Glomerular visceral epithelial cell (primary cell): ENCODE data around the gene ARGLU1.

Experiments used
- DNase-seq: peaks from one replicate; pipeline ENCODE4 v3.0.0-alpha.2; 2016; ENCODE audit errors: extremely low spot score

Gene ARGLU1

DNA sequence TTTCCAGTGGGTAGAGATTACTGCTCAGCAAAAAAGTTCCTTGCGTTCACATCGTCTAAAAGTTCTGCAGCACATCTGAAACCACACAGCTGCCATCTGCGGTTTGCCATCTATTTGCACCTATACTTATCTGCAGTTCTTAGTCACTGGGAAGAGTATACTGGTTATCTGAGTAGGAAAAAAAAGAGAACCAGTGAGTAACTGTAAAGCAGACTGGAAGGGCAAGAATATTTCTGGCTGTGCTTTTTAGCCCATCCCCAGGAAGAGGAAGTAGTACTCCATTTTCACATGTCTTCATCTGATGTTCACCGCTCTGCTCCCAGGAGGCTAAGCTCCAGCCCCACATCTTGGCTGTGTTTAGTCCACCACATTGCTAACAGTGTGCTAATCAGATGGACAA lies 68.0 kb downstream of the ARGLU1 start:
- DNase-seq, result no peak

DNA sequence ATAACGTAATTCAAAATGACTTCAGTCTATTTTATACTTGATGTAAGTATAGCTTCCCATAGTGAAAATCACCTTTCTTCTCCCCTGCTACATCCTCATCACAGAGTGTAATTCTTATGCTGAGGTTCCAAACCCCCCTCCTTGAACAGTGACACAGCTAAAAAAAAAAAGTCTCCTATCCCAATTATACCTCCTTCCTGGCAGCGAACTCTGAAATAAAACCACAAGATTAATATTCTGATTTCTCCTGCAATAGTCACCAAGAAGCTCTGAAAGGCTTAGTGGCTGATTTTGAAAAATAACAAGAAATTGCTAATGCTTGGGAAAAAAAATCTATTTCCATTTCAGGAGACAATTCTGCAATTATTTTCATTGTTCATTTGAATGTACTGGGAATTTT lies 68.8 kb downstream of the ARGLU1 start:
- no peak for DNase-seq

DNA sequence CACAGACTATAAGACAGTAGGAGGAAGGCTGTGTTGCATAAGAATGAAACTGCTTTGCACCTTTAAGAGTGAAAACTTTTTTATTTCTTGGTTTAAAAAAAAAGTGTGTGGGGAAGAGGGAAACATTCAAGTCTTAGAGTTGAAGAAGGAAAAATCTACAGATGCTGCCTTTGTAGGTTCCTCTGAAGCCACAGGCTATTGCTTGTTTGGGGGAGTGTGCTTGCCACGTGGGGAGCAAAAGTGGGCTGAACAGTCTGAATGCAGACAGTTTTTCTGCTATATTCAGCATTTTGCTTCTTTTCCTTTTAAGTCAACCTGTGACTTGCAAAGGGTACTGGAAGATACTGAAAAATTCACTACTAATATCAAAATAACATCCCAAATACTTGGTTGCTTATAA lies 69.4 kb downstream of the ARGLU1 start:
- no peak for DNase-seq

DNA sequence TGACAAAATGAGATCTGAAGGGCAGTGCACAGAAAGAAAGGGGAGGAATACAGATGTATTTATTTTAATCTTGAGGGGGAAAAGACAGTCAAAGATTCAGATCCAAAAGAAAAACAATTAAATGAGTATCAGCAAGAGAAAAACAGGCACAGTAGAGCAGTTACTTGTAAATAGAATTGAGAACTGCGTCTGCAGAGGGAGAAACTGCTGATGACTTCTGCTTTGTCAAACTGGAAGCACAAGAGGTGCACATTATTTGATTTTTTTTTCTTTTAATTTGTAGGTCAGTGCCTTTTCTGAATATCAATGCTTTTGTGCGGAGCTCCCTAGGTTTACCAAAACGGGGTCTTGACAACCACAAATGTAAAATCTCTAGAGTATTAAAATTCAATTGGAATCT lies 69.8 kb downstream of the ARGLU1 start:
- no peak for DNase-seq

DNA sequence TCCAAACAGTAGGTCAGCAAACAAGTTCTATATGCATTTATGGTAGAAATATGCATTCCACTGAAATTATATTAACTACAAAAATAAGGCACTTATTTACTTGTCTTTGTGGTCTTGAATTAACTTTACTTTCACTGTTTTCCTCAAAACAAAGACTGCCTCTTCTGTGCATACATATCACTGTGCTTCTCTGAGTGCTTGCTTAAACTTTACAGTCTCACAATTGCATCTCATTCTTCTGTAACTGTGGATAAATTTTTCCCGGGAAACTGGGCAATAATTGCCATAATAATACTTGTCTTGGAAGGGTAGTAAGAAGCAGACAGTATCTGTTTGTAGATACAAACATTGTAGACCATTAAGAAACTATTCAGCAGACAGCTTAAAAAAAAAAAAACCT lies 70.9 kb downstream of the ARGLU1 start:
- no peak for DNase-seq

DNA sequence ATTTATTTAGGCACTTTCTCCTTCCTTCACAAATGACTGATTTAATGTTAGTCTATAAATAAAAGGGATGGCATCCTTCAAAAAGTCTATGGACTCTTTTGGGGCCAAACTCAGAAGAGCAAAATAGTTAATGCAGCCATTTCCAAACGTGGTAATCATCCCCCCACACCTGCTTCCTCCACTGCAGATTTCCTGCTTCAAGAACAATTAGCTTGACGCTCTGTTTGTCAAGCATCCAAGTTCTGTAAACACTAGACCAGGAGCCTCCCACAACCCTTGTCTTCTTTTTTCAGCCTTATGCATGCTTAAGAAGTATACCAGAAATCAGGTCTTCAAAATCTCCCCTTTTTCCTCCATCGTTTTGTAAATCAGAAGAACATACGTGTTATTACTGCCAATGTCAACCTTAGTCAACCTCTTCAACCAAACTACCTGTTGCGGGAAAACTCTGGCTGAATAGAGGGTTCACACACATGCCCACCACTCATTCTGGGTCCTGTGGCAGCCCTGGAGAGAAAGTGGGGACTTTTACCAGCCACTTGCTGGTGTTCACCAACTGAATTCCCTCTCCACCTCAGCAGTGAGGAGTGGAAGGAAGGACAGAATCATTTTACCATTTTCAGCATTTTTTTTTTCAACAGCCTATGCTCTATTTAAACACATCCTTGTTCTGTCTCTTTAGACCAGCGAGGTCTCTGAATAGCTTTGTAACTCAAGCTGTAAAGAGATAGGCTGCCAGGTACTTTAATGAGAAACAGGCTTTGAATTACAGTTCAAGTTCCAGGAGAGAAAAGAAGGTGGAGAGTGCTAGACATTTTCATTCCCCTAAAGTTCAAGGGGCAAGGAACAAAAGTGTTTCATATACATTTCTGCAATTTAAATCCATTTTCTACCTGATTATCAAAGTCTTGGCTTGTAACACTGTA lies 71.6 kb downstream of the ARGLU1 start:
- DNase-seq, result no peak

DNA sequence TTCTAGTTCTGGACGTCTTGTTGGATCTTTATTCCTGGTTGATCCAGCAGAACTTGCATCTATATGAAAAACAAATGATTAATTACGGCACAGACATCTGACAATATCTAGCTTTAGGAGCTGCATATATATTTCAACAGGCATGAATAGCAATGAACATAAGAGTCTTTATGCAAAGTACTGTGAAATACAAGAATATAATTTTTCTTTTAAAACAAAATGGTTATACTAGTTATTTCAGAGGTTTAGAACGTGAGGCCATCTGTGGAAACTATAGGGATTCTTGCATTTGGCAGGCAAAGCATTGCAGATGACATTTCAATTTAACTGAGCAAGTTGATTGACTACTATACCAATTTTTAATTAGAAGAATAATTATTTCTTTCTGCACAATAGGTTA lies 73.0 kb downstream of the ARGLU1 start:
- no peak for DNase-seq

DNA sequence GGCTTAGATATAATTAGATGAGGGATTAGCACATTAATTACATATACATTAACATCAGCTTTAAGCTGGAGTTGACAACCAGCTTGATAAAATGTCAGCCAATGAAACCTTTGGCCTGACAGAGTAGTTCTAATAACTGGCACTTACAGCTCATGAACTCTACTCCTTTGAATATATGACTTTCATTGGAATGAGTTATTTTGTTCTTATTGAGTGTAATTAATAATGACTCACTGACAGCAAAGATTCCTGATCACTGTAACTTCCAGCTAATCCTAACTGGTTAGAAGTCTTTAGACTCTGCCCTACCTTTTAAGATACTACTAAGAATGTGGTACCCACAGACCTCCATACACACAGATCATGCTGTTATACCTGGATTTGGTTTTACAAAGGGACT lies 73.4 kb downstream of the ARGLU1 start:
- DNase-seq, result no peak

DNA sequence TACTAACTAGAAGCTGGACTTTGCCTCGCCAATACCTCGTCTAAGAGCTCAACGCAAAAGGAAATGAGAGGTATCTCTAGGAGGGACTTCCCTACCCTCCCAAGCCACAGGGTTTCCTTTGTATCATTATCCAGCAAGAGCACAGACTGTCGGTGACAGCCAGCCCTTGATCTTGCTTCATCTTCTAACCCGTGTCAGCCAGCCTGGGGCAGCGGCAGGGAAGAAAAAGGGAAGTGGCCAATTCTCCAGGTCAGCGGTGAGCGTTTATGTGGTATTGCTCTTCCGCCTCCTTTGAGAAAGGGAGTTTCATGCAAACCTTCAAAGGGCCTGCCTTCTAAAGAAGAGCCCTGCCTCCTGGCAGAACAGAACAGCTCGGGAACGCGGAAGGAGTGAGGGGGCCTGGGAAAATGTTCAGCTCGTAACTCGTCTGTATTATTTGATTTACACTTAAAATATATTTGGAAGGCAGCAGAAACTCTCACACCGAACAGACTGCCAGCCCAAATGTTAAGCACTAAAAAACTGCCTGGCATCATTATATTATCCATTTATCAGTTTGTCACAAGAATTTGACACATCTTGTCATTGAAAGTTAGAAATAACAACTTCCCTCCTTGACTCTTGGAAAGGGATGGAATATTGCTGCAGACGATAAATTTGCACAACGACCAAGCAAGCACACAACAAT lies 74.3 kb downstream of the ARGLU1 start:
- no peak for DNase-seq

DNA sequence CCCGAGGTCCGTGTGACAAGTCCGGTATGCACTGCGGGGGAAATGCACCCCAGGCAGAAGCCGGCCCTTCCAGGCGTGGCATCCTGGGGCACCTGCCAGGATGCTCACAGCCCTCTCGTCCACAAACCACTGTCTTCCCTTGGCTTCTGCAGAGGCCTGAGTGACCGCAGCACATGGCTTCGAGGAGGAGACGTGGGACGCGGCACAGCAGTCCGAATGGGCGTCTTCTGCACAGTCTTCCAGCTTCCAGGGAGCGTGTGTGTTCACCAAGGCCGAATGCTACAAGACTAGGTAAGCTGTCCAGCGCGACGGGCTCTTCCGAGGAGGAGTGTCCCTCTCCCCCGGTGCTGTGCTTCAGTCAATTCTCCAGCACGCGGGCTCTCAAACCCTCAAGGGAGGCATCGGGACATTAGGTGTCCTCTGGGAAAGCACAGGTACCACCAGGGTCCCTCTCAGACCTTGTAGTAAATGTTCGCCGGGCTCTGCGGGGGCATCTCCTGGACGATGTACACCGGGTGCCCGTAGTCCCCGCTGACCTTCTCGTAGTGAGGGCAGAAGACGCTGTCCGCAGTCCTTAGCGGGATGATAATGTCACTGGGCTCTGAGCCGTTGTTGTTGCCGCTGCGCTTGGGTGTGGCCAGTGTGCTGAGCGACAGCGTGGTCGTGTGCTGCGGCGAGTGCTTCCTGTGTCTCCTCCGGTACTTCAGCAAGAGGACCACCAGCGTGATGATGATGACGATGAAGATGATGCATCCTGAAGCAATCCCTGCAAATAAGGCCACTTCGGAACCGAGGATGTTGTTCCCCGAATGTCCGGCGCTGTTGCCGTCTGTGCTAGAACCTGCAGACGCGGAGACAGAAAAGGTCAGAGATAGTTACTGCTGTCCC lies 75.1 kb downstream of the ARGLU1 start:
- DNase-seq, result no peak

DNA sequence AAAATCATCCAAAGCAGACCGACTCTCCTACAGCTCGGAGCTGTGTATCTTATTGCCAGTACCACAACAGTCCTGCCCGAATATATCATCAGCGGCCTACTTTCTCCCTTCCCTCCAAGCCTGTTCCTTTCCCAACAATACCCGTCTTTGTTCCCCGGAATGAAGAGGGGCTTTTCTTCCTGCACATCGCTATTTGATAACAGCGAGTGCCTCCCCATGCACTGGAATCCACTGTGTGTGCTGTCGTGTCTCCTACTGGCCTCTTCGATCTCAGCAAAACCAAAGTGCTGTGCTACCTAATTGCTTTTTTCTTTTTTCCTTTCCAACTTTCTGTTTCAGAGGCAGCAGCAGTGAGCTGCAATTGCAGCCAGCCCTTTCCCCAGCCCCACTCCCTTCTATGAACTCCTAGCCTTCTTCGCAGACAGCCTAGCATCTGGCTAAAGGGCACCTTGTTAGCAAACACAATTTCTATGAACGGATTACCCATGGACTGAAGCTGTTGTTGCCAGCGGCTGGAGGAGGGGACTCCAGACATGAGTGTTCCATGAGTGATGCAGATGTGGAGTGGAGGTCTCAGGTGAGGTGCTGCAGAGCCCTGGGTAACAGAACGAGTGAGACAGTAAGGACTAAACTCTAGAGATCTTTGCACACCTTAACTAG lies 75.9 kb downstream of the ARGLU1 start:
- no peak for DNase-seq
